Spleen (tissue), 7 donors: Measurements from ENCODE around the gene RNF157.

Experiments used
- CTCF ChIP-seq, 11 experiments: fragments of 200-600 bp in 7 of 11; fragments of 450-650 bp in 4 of 11; sonication (generic) in 4 of 11; IDR thresholded peaks in 8 of 11; conservative IDR thresholded peaks in 3 of 11; 1 replicate in 7 of 11; 2 replicates in 4 of 11; pipeline versions ENCODE4 v1.4.0 to v1.8.0; 2016 to 2021; ENCODE audit warnings: antibody characterized with exemption in 11 of 11, inconsistent platforms in 4 of 11, mild to moderate bottlenecking in 1 of 11
- POLR2A ChIP-seq, 3 donors: fragments of 450-650 bp; IDR thresholded peaks; one replicate each; pipeline ENCODE4 v1.5.1; 2017; ENCODE audit warnings: antibody characterized with exemption in 3 of 3, mild to moderate bottlenecking in 1 of 3
- POLR2AphosphoS5 ChIP-seq, 3 donors: sonication (generic); formaldehyde crosslinking; IDR thresholded peaks; one replicate each; pipeline ENCODE4 v1.5.1; 2017; ENCODE audit warnings: antibody characterized with exemption in 3 of 3
- donor health status: DM: no; HTN: no; CAD: no; lungs with moderate emphysema.
- donor health status: DM: no; HTN: no; CAD: no.
- donor health status: DM: no; HTN: no; CAD: no.

- TF ChIP-seq CTCF (IDR thresholded peaks at IDR 0.05 in 8 of 11, conservative IDR thresholded peaks at IDR 0.05 in 3 of 11) = no peak
- TF ChIP-seq POLR2A (IDR thresholded peaks at IDR 0.05) = no peak
- no peak for TF ChIP-seq POLR2AphosphoS5 (IDR thresholded peaks at IDR 0.05)
Measured at GRCh38 chr17:76174037-76174436, 66.3 kb downstream of the RNF157 start.
